ENCODE measurements around the gene SLC25A43. TPM values are rescaled to one million over a fixed set of nuclear protein-coding genes. Genes with fewer than 3 reads are reported as not detected.

The SLC25A43 gene
- total and polyA plus RNA-seq, 2 of the 8 experiments (the other 6 are each of a cell fraction or from before 2014, with no cell fraction given), result 3.1 to 5.8 TPM

DNA sequence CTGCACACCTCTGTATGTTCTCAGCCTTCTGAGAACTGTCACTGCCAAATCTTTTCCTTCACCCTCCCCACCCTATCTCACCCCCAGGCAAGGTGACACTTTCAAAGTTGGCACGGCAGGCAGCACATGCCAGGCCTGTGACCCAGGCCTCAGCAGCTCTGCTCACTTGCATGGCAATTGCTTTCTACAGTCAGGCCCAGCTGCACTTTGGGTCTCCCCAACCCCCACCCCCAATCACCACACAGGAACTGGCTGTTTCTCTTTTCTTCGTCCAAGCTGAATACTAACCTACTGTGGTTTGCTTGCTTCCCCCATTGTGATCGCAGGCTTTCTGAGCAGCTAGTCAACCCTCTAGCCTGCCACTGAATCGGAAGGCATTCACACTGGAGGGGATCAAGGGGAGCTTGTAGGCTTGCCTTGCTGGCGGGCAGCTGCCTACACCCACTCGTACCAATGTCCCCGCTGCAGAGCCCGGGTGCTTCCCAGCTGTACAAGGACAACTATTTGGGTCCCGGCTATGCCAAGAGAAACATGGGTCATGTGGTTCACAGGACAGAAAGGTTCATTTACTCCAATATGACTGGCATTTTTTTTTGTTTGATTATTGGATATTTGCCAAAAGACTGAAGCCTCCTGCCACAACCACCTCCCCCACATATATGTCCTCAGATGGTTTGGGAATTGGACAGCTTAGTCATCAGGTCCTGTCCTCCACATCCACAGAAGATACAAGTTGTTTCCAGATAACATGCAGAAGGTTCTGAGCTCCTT lies 28.1 kb downstream of the SLC25A43 start:
- Histone ChIP-seq H2BK20ac (ENCODE audit: low read length) (no peak overlapping the region), H3K18ac (ENCODE audit: extremely low read depth, low read length) (no peak overlapping the region), H3K36me3 (ENCODE audit: control insufficient read depth in 2 of 4, insufficient read depth in 4 of 4, low read length in 3 of 4) (no peaks in the 10 kb centered on the region), H2BK15ac (ENCODE audit: low read length) (no peak overlapping the region), H3K9me3 (ENCODE audit: insufficient read depth in 2 of 2, low read depth in 1 of 2, low read length in 1 of 2) (no peaks in the 10 kb centered on the region; a peak in 1 of 4 replicates), H3K23ac (ENCODE audit: insufficient read length) (no peak overlapping the region), H4K8ac (ENCODE audit: extremely low read depth, insufficient read depth, low read length) (no peak overlapping the region), H2AFZ (ENCODE audit: low read length) (no peak overlapping the region), H4K20me1 (replicated peaks in 1 of 2; ENCODE audit: control insufficient read depth in 1 of 2, insufficient read depth in 2 of 2, low read length in 2 of 2) (no peaks in the 10 kb centered on the region), H3K4me2 (ENCODE audit: insufficient read depth in 1 of 2, low read depth in 2 of 2, low read length in 2 of 2) (no peak overlapping the region), H3K4ac (replicated peaks; ENCODE audit: insufficient read length, low read depth, low read length) (no peak overlapping the region), H3K14ac (ENCODE audit: insufficient read length) (no peak overlapping the region), H3K56ac (replicated peaks; ENCODE audit: insufficient read length, low read depth, low read length) (no peak overlapping the region), H3K9ac (replicated peaks in 1 of 4; ENCODE audit: extremely low read depth in 1 of 4, low read depth in 3 of 4, low read length in 3 of 4) (no peak overlapping the region; a peak in 1 of 7 replicates), H2AK5ac (ENCODE audit: low read depth, low read length) (no peak overlapping the region), H4K5ac (ENCODE audit: insufficient read length, low read depth, low read length) (no peak overlapping the region), H4K91ac (replicated peaks; ENCODE audit: insufficient read length, low read length) (no peak overlapping the region), H3K4me1 (replicated peaks in 1 of 4; ENCODE audit: control insufficient read depth in 3 of 4, insufficient read depth in 4 of 4, low read length in 3 of 4) (peaks cover 0 to 3% (median 0%) of the 10 kb centered on the region in 4 experiments; a peak in 1 of 7 replicates), H3K4me3 (ENCODE audit: extremely low read depth in 1 of 4, insufficient read depth in 2 of 4, low read depth in 3 of 4, low read length in 4 of 4) (no peak overlapping the region), H2BK120ac (replicated peaks; ENCODE audit: low read depth, low read length) (no peak overlapping the region), H3K23me2 (ENCODE audit: low read depth, low read length) (no peaks in the 10 kb centered on the region), H3K27ac (ENCODE audit: low read depth, low read length) (no peak overlapping the region), H3K79me2 (ENCODE audit: control insufficient read depth in 1 of 2, insufficient read depth in 2 of 2, low read length in 2 of 2) (no peaks in the 10 kb centered on the region), H2BK12ac (ENCODE audit: low read depth, low read length) (no peak overlapping the region), H3K27me3 (replicated peaks in 1 of 4; ENCODE audit: control insufficient read depth in 3 of 4, extremely low read depth in 1 of 4, insufficient read depth in 3 of 4, low read length in 3 of 4) (no peaks in the 10 kb centered on the region), H3K79me1 (ENCODE audit: low read depth, low read length) (no peaks in the 10 kb centered on the region), H2BK5ac (ENCODE audit: low read depth, low read length) (no peak overlapping the region)
- WGBS, 2 experiments (ENCODE audit: extremely low coverage in 1 of 2, insufficient coverage in 1 of 2, insufficient read length in 1 of 2, insufficient replicate concordance in 2 of 2, low coverage in 1 of 2, low lambda C conversion rate in 2 of 2, missing lambda C conversion rate in 1 of 2), result 100% methylated on average over 3 of the region's 9 CpGs; no CpG with 5 or more reads in 1 of the 2 experiments
- DNase-seq (ENCODE audit: low read depth in 1 of 2, low spot score in 2 of 2), result no peak
- ChIA-PET CTCF (ENCODE audit: partially characterized antibody) (interaction anchor here (0.6 to 1.0 kb wide), 2 partner anchors 37 to 134 kb away, joined by 3 read pairs; no protein-coding TSS in a partner anchor), POLR2A (ENCODE audit: partially characterized antibody) (interaction anchor here (0.6 kb wide), 1 partner anchor 237 kb away, joined by 3 read pairs; no protein-coding TSS in a partner anchor)
- no peak for FAIRE-seq
- TF ChIP-seq BCL11A (IDR thresholded peaks at IDR 0.05; ENCODE audit: low read depth in 2 of 2, low read length in 2 of 2), result no peak
- TF ChIP-seq RBBP5 (IDR thresholded peaks at IDR 0.05; ENCODE audit: borderline replicate concordance, low read depth, low read length), result no peak
- TF ChIP-seq KDM4A (IDR thresholded peaks at IDR 0.05; ENCODE audit: low read depth, low read length, severe bottlenecking), result no peak
- no peak for TF ChIP-seq TAF7 (optimal IDR thresholded peaks at IDR 0.05; ENCODE audit: borderline replicate concordance, low read depth, low read length)
- TF ChIP-seq, protein P1, sequence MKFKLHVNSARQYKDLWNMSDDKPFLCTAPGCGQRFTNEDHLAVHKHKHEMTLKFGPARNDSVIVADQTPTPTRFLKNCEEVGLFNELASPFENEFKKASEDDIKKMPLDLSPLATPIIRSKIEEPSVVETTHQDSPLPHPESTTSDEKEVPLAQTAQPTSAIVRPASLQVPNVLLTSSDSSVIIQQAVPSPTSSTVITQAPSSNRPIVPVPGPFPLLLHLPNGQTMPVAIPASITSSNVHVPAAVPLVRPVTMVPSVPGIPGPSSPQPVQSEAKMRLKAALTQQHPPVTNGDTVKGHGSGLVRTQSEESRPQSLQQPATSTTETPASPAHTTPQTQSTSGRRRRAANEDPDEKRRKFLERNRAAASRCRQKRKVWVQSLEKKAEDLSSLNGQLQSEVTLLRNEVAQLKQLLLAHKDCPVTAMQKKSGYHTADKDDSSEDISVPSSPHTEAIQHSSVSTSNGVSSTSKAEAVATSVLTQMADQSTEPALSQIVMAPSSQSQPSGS (IDR thresholded peaks at IDR 0.05; ENCODE audit: low read length), result no peak
- no peak for TF ChIP-seq JUND (IDR thresholded peaks at IDR 0.05; ENCODE audit: low read length)
- no peak for TF ChIP-seq MAFK (IDR thresholded peaks at IDR 0.05; ENCODE audit: low read depth, low read length)
- TF ChIP-seq KDM1A (IDR thresholded peaks at IDR 0.05; ENCODE audit: borderline replicate concordance, low read length), result no peak
- TF ChIP-seq, protein P2, sequence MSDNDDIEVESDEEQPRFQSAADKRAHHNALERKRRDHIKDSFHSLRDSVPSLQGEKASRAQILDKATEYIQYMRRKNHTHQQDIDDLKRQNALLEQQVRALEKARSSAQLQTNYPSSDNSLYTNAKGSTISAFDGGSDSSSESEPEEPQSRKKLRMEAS (IDR thresholded peaks at IDR 0.05), result no peak
- no peak for TF ChIP-seq CREB1 (IDR thresholded peaks at IDR 0.05)
